AG10803 (cell line): ENCODE measurements around the gene ODF2.

ENCODE experiments used
- DNase-seq: peaks from one replicate; pipeline ENCODE4 v3.0.0; 2010; ENCODE audit warnings: low read depth
- H3K4me3 ChIP-seq: 2 replicates; pipeline ENCODE4 v1.5.1; 2011; ENCODE audit warnings: mild to moderate bottlenecking, low read length, control low read depth
- TF ChIP-seq, protein P1 (sequence below): conservative IDR thresholded peaks from 2 replicates; pipeline ENCODE4 v1.5.1; 2011; ENCODE audit warnings: mild to moderate bottlenecking, low read length, control low read depth, inconsistent platforms

ODF2 gene

DNA sequence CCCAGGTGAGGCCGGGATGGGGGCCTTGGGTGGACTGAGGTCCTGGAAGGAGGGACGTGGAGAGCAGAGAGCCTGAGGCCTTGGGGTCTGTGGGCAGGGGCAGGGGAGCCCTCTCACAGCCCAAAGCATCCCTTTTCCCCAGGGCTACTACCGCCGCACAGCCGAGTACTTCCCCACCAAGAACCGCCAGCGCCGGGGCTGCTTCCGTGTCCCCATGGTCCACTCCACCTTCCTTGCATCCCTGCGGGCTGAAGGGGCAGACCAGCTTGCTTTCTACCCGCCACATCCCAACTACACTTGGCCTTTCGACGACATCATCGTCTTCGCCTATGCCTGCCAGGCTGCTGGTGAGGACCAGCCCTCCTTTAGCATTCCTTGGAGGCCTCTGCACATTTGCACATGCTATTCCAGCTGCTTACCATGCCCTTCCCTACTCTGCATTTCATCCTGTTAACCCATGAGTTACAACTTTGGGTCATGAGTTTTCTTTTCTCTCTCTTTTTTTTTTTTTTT lies 31.5 kb upstream of the ODF2 start:
- DNase-seq = no peak
- TF ChIP-seq, protein P1, sequence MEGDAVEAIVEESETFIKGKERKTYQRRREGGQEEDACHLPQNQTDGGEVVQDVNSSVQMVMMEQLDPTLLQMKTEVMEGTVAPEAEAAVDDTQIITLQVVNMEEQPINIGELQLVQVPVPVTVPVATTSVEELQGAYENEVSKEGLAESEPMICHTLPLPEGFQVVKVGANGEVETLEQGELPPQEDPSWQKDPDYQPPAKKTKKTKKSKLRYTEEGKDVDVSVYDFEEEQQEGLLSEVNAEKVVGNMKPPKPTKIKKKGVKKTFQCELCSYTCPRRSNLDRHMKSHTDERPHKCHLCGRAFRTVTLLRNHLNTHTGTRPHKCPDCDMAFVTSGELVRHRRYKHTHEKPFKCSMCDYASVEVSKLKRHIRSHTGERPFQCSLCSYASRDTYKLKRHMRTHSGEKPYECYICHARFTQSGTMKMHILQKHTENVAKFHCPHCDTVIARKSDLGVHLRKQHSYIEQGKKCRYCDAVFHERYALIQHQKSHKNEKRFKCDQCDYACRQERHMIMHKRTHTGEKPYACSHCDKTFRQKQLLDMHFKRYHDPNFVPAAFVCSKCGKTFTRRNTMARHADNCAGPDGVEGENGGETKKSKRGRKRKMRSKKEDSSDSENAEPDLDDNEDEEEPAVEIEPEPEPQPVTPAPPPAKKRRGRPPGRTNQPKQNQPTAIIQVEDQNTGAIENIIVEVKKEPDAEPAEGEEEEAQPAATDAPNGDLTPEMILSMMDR = no peak
- no peak overlapping the region for H3K4me3 ChIP-seq

DNA sequence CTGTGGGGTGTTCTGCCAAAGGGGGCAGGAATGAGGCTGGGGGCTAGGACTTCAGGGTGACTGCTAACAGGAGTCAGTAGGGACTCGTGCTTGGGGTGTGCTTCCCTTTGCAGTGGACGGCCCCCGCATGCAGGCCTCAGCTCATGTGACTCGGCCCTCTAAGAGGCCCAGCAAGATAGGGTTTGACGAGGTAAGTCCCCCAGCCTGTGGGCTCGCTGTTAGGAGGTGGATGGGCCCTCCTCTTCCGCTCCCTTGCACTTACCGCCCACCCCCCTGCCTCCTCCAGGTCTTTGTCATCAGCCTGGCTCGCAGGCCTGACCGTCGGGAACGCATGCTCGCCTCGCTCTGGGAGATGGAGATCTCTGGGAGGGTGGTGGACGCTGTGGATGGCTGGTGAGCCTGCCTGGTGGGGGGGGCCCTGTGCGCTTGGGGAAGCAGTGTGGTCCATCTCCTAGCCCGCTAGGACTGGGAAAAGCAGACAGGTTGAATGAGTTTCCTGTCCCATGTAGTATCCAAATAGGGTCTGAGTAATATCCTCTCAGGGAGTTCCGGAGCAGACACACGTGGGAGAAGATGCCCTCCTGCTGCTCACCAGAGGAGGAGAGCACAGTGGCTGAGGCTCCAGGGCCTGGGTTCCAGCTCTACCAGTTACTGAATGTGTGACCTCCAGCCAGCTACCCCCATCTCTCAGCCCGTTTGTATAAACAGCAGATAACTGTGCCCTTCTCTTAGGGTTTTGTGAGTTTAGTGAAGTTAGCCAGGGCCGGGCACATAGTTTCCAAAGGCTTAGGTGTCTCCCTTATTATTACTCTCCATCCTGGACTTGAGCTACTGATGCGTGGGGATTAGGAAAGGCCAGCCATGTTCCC lies 26.9 kb upstream of the ODF2 start:
- TF ChIP-seq, protein P1 = no peak
- no peak overlapping the region for H3K4me3 ChIP-seq
- DNase-seq = no peak

DNA sequence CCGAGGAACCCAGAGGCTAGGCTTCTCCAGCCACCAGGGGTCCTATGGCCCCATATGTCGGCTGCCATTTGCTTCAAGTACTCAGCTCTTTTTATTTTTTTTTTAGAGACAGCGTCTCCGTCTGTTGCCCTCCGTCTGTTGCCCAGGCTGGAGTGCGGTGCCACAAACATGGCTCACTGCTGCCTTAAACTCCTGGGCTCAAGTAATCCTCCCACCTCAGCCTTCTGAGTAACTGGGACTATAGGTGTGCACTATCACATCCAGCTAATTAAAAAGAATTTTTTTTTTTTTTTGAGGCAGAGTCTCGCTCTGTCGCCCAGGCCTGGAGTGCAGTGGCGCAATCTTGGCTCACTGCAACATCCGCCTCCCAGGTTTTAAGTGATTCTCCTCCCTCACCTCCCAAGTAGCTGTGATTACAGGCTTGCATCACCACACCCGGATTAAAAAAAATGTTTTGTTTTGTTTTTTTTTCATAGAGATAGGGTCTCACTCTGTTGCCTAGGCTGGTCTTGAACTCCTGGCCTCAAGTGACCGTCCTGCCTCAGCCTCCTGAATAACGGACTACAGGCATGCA lies 26.2 kb upstream of the ODF2 start:
- DNase-seq = no peak
- no peak overlapping the region for H3K4me3 ChIP-seq
- TF ChIP-seq, protein P1 = no peak

DNA sequence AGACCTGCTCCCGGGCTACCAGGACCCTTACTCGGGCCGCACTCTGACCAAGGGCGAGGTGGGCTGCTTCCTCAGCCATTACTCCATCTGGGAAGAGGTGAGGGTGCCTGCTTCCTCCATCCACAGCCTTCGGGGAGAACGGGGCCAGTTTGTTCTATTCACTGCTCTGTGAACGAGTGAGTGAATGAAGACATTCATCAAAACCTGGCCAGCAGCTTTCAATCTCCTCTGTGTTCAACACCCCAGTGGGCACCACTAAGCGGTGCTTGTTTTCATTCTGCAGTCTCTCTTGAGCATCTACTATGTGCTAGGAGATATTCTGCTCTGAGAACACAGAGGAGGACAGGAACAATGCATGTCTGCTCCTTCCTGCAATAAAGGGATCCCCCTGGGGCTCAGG lies 24.6 kb upstream of the ODF2 start:
- no peak for DNase-seq
- TF ChIP-seq, protein P1 = no peak
- no peak overlapping the region for H3K4me3 ChIP-seq

DNA sequence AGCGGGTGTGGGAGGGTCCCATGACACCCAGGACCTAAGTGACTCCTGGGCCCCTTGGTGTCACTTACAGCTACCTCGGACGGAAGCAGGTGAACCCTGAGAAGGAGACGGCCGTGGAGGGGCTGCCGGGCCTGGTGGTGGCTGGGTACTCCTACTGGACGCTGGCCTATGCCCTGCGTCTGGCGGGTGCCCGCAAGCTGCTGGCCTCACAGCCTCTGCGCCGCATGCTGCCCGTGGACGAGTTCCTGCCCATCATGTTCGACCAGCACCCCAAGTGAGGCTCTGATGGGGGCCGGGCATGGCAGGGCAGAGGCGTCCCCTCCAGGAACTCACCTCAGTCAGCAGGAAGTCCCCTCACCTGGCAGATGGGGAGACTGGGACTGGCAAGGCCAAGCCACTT lies 21.5 kb upstream of the ODF2 start:
- DNase-seq = no peak
- TF ChIP-seq, protein P1 = no peak
- H3K4me3 ChIP-seq = no peak overlapping the region

DNA sequence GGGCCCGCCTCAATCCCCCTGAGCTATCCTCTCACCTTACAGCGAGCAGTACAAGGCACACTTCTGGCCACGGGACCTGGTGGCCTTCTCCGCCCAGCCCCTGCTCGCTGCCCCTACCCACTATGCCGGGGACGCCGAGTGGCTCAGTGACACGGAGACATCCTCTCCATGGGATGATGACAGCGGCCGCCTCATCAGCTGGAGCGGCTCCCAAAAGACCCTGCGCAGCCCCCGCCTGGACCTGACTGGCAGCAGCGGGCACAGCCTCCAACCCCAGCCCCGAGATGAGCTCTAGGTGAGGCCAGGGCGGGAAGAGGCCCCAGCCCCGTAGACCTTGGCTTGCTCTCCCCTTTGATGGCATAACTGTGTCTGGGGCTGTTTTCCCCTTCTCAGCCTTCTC lies 20.2 kb upstream of the ODF2 start:
- DNase-seq = no peak
- TF ChIP-seq, protein P1 = no peak
- H3K4me3 ChIP-seq = no peak overlapping the region
